LNCAP (cell line): Measurements from ENCODE around the gene PKN1.

Experiments used
- CTCF ChIP-seq: fragments of 450-650 bp; IDR thresholded peaks from 2 replicates; pipeline ENCODE4 v1.5.1; 2017; ENCODE audit warnings: mild to moderate bottlenecking

The PKN1 gene

GRCh38 chr19:14442891-14443631 lies 10.0 kb downstream of the PKN1 start:
- no peak for TF ChIP-seq CTCF

- no peak for TF ChIP-seq CTCF
These were observed 10.6 kb downstream of the PKN1 start for GRCh38 chr19:14443632-14444216.

GRCh38 chr19:14446336-14447036 lies 13.4 kb downstream of the PKN1 start:
- TF ChIP-seq CTCF = no peak

- TF ChIP-seq CTCF = no peak
These were observed 16.2 kb downstream of the PKN1 start for GRCh38 chr19:14449321-14449720.

- TF ChIP-seq CTCF = no peak
These were observed 17.2 kb downstream of the PKN1 start for GRCh38 chr19:14450168-14450874.

GRCh38 chr19:14450876-14451275 lies 17.8 kb downstream of the PKN1 start:
- TF ChIP-seq CTCF = no peak

- TF ChIP-seq CTCF = no peak
These were observed 26.6 kb downstream of the PKN1 start for GRCh38 chr19:14459703-14460102.
